DOHH2 (cell line): Measurements from ENCODE around the gene CCDC61.

ENCODE experiments used
- H3F3A ChIP-seq: fragments of 200-600 bp; sonication (generic), shearing (Covaris generic); 2 replicates; pipeline ENCODE4 v1.6.0; 2016; ENCODE audit warnings: antibody characterized with exemption, mild to moderate bottlenecking; ENCODE audit not compliant: control insufficient read depth, insufficient read depth
- H3K27ac ChIP-seq: fragments of 200-600 bp; sonication (generic); 2 replicates; pipeline ENCODE4 v1.5.1; 2014; ENCODE audit warnings: low read depth, mild to moderate bottlenecking, low read length, moderate library complexity
- H3K27me3 ChIP-seq: fragments of 200-600 bp; sonication (generic); 2 replicates; pipeline ENCODE4 v1.6.1; 2014; ENCODE audit warnings: mild to moderate bottlenecking, low read length, mixed read lengths; ENCODE audit not compliant: control insufficient read depth
- H3K36me3 ChIP-seq: fragments of 200-600 bp; sonication (generic); 2 replicates; pipeline ENCODE4 v1.6.1; 2014; ENCODE audit warnings: mild to moderate bottlenecking, low read length, moderate library complexity, mixed read lengths; ENCODE audit not compliant: control insufficient read depth
- H3K4me1 ChIP-seq: fragments of 200-600 bp; sonication (generic); 2 replicates; pipeline ENCODE4 v1.6.1; 2014; ENCODE audit warnings: mild to moderate bottlenecking, low read length, mixed read lengths; ENCODE audit not compliant: control insufficient read depth
- H3K4me2 ChIP-seq: fragments of 200-600 bp; sonication (generic); 2 replicates; pipeline ENCODE4 v1.6.0; 2014; ENCODE audit warnings: mild to moderate bottlenecking, low read length, moderate library complexity
- H3K4me3 ChIP-seq: fragments of 200-600 bp; sonication (generic); 2 replicates; pipeline ENCODE4 v1.5.1; 2014; ENCODE audit warnings: mild to moderate bottlenecking, low read length, mixed read lengths
- H3K79me2 ChIP-seq: fragments of 200-600 bp; sonication (generic); 2 replicates; pipeline ENCODE4 v1.6.1; 2014; ENCODE audit warnings: mild to moderate bottlenecking, low read length, mixed read lengths; ENCODE audit not compliant: control insufficient read depth
- H3K9me2 ChIP-seq: fragments of 200-600 bp; sonication (generic); replicated peaks from 2 replicates; pipeline ENCODE4 v1.6.1; 2014; ENCODE audit warnings: mild to moderate bottlenecking, low read length, mixed read lengths; ENCODE audit not compliant: control insufficient read depth
- H3K9me3 ChIP-seq: fragments of 200-600 bp; sonication (generic); 2 replicates; pipeline ENCODE4 v1.6.1; 2014; ENCODE audit warnings: antibody characterized with exemption, low read length, mixed read lengths; ENCODE audit not compliant: control insufficient read depth, insufficient read depth
- H4K20me1 ChIP-seq: fragments of 200-600 bp; sonication (generic); 2 replicates; pipeline ENCODE4 v1.6.0; 2014; ENCODE audit warnings: low read depth, mild to moderate bottlenecking, antibody characterized with exemption, low read length, moderate library complexity; ENCODE audit not compliant: control insufficient read depth, insufficient read depth
- CTCF ChIP-seq: fragments of 200-600 bp; sonication (generic); IDR thresholded peaks from one replicate; pipeline ENCODE4 v1.5.1; 2014; ENCODE audit warnings: antibody characterized with exemption, mild to moderate bottlenecking, low read depth, low read length; ENCODE audit not compliant: poor library complexity, severe bottlenecking
- EZH2phosphoT487 ChIP-seq: fragments of 200-600 bp; sonication (generic); IDR thresholded peaks from 2 replicates; pipeline ENCODE4 v1.6.1; 2017; ENCODE audit warnings: borderline replicate concordance, mild to moderate bottlenecking, antibody characterized with exemption, low read length, moderate library complexity, mixed read lengths

Gene CCDC61

GRCh38 chr19:46022431-46023310 is 27.4 kb downstream of the CCDC61 start, which contains the start of gene PGLYRP1:
PGLYRP1 (minus strand) TSS chr19:46023053; CDS start chr19:46023021, 32 bp downstream.
- no peaks in the 10 kb centered on the region for H3K9me3 ChIP-seq
- H3K9me2 ChIP-seq = no peaks in the 10 kb centered on the region
- no peaks in the 10 kb centered on the region for H3K27me3 ChIP-seq
- H3K79me2 ChIP-seq = no peaks in the 10 kb centered on the region
- peaks cover 18% of the 10 kb centered on the region for H3K4me1 ChIP-seq
- H3K4me3 ChIP-seq = no peak within 1 kb of the TSS
- H3K36me3 ChIP-seq = no peaks in the 10 kb centered on the region; the same call in 1 of the 2 replicates
- H4K20me1 ChIP-seq = no peaks in the 10 kb centered on the region
- H3F3A ChIP-seq = no peaks in the 10 kb centered on the region
- TF ChIP-seq EZH2phosphoT487 = no peak
- no peak for TF ChIP-seq CTCF
- no peak within 1 kb of the TSS for H3K27ac ChIP-seq
- no peak within 1 kb of the TSS for H3K4me2 ChIP-seq

GRCh38 chr19:46023311-46023779 is 28.1 kb downstream of the CCDC61 start:
- Histone ChIP-seq H3K4me2 (no peak overlapping the region), H3K79me2 (no peaks in the 10 kb centered on the region), H3K36me3 (no peaks in the 10 kb centered on the region; the same call in 1 of the 2 replicates), H3K9me3 (no peaks in the 10 kb centered on the region), H3K4me1 (peaks cover 23% of the 10 kb centered on the region), H3K27me3 (no peaks in the 10 kb centered on the region), H3K4me3 (no peak overlapping the region), H3K27ac (no peak overlapping the region), H3F3A (no peaks in the 10 kb centered on the region), H4K20me1 (no peaks in the 10 kb centered on the region), H3K9me2 (no peaks in the 10 kb centered on the region)
- TF ChIP-seq EZH2phosphoT487 (no peak), CTCF (no peak)

GRCh38 chr19:46025835-46026234 is 30.6 kb downstream of the CCDC61 start:
- H3K9me3 ChIP-seq = no peaks in the 10 kb centered on the region
- no peak overlapping the region for H3K4me3 ChIP-seq
- H3K79me2 ChIP-seq = no peaks in the 10 kb centered on the region

More at GRCh38 chr19:46025835-46026234, 30.6 kb downstream of the CCDC61 start:
- Histone ChIP-seq H3K9me2 (no peaks in the 10 kb centered on the region), H3K4me1 (peaks cover 32% of the 10 kb centered on the region), H3F3A (no peaks in the 10 kb centered on the region), H3K27me3 (no peaks in the 10 kb centered on the region), H3K36me3 (no peaks in the 10 kb centered on the region), H3K27ac (no peak overlapping the region), H4K20me1 (no peaks in the 10 kb centered on the region), H3K4me2 (no peak overlapping the region)
- TF ChIP-seq CTCF = no peak
